PFSK-1 (cell line): ENCODE results near the gene IRF2BP2.

Experiments
- FOXP2 ChIP-seq: optimal IDR thresholded peaks from 2 replicates; pipeline ENCODE3; 2011; ENCODE audit warnings: borderline replicate concordance, control low read depth, inconsistent platforms; ENCODE audit not compliant: insufficient read depth; ENCODE audit errors: extremely low read length, extremely low read depth
- POLR2AphosphoS5 ChIP-seq: IDR thresholded peaks from 2 replicates; pipeline ENCODE4 v1.6.1; 2012; ENCODE audit warnings: low read depth, mild to moderate bottlenecking, control low read depth, low read length, moderate library complexity
- SIN3A ChIP-seq: IDR thresholded peaks from 2 replicates; pipeline ENCODE4 v1.6.1; 2012; ENCODE audit warnings: mild to moderate bottlenecking, low read length, moderate library complexity, borderline replicate concordance; ENCODE audit not compliant: insufficient read depth
- TAF1 ChIP-seq: IDR thresholded peaks from 2 replicates; pipeline ENCODE4 v1.6.1; 2012; ENCODE audit warnings: low read length, control low read depth, borderline replicate concordance; ENCODE audit not compliant: insufficient read depth
- TF ChIP-seq, protein P1 (sequence below), 2 experiments: IDR thresholded peaks; 2 replicates each; pipeline versions ENCODE4 v1.6.1 to v1.8.0; 2011 to 2012; ENCODE audit warnings: low read depth in 2 of 2, low read length in 2 of 2, control low read depth in 1 of 2, inconsistent platforms in 1 of 2, mild to moderate bottlenecking in 1 of 2, moderate library complexity in 1 of 2; ENCODE audit not compliant: insufficient read depth in 1 of 2

The IRF2BP2 gene

DNA sequence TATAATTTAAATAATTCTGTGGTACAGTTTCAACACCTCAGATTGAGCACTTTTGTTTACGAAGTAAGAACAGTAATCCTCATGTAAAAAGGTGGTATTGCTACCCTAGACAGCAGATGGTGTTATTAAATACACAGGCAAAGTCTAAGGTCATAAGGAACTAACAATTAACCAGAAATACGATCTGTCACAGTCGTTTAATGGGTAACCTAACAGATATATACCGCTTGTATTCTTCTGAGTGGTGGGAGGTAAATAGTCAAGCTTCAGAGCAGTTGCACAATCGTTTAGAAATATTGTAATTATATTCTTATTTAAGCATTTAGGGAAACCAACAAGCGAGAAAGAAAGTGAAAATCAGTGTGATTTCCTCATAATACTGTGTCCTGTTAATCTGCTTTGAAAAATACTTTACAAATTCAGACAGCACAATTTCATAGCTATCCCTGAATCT lies 9.8 kb upstream of the IRF2BP2 start:
- no peak for TF ChIP-seq SIN3A
- TF ChIP-seq FOXP2, result no peak
- TF ChIP-seq, protein P1, sequence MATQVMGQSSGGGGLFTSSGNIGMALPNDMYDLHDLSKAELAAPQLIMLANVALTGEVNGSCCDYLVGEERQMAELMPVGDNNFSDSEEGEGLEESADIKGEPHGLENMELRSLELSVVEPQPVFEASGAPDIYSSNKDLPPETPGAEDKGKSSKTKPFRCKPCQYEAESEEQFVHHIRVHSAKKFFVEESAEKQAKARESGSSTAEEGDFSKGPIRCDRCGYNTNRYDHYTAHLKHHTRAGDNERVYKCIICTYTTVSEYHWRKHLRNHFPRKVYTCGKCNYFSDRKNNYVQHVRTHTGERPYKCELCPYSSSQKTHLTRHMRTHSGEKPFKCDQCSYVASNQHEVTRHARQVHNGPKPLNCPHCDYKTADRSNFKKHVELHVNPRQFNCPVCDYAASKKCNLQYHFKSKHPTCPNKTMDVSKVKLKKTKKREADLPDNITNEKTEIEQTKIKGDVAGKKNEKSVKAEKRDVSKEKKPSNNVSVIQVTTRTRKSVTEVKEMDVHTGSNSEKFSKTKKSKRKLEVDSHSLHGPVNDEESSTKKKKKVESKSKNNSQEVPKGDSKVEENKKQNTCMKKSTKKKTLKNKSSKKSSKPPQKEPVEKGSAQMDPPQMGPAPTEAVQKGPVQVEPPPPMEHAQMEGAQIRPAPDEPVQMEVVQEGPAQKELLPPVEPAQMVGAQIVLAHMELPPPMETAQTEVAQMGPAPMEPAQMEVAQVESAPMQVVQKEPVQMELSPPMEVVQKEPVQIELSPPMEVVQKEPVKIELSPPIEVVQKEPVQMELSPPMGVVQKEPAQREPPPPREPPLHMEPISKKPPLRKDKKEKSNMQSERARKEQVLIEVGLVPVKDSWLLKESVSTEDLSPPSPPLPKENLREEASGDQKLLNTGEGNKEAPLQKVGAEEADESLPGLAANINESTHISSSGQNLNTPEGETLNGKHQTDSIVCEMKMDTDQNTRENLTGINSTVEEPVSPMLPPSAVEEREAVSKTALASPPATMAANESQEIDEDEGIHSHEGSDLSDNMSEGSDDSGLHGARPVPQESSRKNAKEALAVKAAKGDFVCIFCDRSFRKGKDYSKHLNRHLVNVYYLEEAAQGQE (IDR thresholded peaks at IDR 0.05; ENCODE audit: insufficient read depth in 1 of 2, low read depth in 2 of 2, low read length in 2 of 2), result no peak
- TF ChIP-seq POLR2AphosphoS5, result no peak
- no peak for TF ChIP-seq TAF1

DNA sequence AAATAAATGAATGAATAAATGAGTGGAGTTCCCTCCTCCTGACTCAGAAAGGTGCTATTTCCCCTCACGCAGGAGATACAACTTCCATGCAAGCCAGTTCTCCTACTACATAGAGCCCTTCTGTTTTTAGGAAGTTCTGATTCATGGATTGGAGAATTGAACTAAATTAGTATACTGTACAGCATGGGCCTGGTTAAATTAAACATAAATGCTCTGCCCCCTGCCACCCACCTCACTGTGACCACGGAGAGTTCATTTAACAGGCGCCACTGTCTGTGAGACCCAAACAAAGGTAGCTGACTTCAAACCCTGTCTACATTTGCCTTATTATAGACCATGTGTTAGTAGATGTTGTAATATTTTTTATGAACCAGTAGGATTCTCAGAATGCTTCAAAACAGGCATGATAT lies 9.1 kb upstream of the IRF2BP2 start:
- TF ChIP-seq, protein P1 (IDR thresholded peaks at IDR 0.05; ENCODE audit: insufficient read depth in 1 of 2, low read depth in 2 of 2, low read length in 2 of 2), result no peak
- TF ChIP-seq TAF1, result no peak
- no peak for TF ChIP-seq SIN3A
- no peak for TF ChIP-seq FOXP2
- TF ChIP-seq POLR2AphosphoS5, result no peak

DNA sequence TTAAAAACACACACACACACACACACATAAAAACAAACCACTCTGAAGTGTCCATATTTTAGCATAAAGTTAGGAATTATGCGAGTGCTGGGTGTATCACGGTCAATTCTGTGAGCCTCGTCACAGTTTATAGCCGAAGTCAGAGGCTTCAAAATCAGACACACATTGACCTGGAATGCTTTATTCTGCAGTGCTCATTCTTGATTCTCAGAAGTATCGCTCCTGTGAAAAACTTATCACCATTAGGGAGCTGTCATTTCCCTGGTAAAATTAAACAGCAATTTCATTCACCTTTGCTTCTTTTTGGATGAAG lies 8.7 kb upstream of the IRF2BP2 start:
- TF ChIP-seq, protein P1 (IDR thresholded peaks at IDR 0.05; ENCODE audit: insufficient read depth in 1 of 2, low read depth in 2 of 2, low read length in 2 of 2), result no peak
- TF ChIP-seq FOXP2 (no peak), SIN3A (no peak), POLR2AphosphoS5 (no peak), TAF1 (no peak)

DNA sequence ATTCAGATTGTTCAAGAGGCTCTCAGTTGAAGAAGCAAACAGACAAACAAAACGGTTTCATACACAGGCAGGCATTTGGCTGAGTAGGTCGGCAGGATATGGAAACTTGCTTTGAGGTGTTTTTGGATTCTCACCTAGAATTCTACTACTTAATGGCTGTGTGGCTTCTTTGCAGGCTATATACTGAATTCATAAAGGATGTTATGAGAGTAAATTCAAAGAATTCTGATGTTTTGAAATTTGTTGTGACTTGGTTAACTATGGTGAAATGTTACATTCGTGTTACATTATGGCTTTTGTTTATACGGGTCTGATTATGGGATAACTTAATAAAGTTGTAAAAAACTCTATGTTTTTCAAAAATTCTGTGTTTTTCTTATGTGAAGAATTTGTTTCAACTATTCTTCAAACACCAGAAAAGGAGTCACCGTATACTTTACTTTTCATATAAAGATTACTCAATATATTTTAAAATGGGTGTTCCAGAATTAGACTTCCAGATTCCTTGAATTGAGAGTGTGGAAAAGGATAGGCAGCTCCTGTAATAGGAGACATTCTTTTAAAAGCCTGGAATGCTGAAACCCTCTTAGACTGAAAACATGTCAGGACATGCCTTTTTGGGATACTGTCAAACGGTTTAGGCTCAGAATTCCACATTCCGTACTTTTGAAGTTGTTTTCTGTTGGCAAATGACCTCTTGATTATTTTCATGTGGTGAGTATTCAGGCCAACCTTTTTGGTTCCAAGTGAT lies 8.2 kb upstream of the IRF2BP2 start:
- TF ChIP-seq, protein P1 (IDR thresholded peaks at IDR 0.05; ENCODE audit: insufficient read depth in 1 of 2, low read depth in 2 of 2, low read length in 2 of 2), result no peak
- no peak for TF ChIP-seq FOXP2
- TF ChIP-seq POLR2AphosphoS5, result no peak
- no peak for TF ChIP-seq TAF1
- TF ChIP-seq SIN3A, result no peak
